Activated CD4-positive, alpha-beta T cell treated with anti-CD3 and anti-CD28 coated beads for 1 hour (primary cell): ENCODE measurements around the gene LCNL1.
"Not testable (repeated sequence)": the region's sequence is repeated elsewhere in the genome, so short reads cannot be mapped to it uniquely, and the experiment has no call there.

ENCODE experiments used
- DNase-seq: peaks from one replicate; pipeline ENCODE4 v3.0.0-alpha.2; 2020

The LCNL1 gene

DNA sequence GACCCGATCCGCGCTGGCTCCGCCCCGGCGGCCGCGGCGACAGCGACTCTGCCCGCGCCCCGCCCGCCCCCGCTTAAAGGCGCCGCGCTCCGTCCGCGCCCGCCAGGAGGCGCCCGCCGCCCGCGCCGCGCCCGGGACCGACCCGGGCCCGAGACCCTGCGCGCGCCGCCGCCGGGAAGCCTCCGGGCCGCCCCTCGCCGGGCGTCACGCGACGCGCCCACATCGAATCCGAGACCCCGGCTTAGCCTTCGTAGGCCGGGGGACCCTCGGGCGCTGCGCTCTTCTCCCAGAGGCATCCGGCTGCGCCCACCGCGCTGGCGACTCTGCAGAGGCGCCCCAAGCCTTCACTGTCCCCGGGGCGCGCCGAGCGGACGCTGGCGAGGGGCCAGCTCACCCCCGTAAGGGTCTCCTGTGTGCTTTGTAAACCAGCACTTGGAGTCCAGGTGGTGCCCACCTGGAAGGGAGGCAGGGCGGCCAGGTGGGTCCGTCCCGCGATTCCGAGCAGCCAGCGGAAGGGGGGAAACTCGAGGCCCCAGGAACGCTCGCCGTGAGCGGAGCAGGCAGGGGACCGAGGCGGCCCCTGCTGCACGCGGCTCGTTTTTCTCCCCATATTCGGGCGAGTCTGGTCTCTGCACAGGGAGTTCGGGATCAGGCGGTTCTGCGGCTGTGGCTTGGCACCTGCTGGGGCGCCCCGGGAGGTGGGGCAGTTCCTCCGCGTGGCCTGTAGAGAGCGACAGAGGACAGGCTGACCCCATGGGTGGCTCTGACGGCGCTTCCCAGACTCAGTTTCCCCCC is 45.7 kb downstream of the LCNL1 start:
- peak; percentile 42 for DNase-seq

DNA sequence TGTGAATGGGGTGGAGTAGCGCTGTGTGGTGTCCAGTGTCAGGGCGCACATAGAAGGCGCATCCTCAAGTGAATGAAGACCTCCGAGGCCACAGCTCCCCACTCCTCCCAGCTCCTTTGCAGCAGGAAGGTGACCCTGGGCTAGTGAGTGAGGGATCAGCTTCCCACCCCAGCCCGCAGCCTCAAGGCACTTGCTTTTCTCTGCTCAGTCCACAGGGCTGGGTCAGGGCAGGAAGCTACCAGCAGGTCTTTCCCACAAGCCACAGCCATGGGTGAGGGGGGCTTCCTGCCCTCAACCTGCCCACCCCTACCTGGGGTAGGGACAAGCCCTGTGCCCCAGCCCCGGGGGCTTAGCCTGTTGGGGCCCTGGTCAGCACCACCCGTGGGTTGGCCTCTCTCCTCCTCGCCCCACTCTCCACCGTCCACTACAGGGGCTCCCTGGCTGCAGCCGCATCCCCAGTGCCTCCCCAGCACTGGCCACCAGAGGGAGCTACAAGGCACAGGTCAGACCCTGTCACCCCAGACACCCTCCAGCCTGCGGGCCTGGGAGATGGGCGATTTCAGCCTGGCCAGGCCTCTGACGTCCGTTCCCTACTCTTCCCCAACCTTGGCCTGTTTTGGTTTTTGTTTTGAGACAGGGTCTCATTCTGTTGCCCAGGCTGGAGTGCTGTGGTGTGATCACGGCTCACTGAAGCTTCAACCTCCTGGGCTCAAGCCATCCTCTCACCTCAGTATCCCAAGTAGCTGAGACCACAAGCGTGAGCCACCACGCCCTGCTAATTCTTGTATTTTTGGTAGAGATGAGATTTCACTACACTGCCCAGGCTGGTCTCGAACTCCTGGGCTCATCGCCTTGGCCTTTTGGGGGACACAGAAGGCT is 46.5 kb downstream of the LCNL1 start:
- DNase-seq = peak; percentile 40

DNA sequence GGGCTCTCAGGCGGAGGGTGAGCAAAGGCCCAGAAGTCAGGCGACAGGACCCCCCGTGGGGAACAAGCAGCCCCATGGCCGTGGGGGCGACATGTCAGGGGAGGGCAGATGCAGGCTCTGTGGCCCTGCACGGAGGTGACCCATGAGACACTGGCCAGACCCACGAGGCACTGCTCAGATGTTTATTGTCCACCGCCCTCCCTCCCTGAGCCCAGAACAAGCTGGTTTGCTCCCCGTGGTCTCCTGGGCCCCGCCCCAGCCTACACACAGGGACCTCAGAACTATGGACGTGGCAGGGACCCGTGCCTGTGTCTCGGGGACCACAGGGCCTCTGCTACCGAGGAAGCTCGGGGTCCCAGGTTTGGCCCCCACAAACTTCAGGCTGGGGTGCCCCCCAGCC is 47.2 kb downstream of the LCNL1 start:
- no peak for DNase-seq

DNA sequence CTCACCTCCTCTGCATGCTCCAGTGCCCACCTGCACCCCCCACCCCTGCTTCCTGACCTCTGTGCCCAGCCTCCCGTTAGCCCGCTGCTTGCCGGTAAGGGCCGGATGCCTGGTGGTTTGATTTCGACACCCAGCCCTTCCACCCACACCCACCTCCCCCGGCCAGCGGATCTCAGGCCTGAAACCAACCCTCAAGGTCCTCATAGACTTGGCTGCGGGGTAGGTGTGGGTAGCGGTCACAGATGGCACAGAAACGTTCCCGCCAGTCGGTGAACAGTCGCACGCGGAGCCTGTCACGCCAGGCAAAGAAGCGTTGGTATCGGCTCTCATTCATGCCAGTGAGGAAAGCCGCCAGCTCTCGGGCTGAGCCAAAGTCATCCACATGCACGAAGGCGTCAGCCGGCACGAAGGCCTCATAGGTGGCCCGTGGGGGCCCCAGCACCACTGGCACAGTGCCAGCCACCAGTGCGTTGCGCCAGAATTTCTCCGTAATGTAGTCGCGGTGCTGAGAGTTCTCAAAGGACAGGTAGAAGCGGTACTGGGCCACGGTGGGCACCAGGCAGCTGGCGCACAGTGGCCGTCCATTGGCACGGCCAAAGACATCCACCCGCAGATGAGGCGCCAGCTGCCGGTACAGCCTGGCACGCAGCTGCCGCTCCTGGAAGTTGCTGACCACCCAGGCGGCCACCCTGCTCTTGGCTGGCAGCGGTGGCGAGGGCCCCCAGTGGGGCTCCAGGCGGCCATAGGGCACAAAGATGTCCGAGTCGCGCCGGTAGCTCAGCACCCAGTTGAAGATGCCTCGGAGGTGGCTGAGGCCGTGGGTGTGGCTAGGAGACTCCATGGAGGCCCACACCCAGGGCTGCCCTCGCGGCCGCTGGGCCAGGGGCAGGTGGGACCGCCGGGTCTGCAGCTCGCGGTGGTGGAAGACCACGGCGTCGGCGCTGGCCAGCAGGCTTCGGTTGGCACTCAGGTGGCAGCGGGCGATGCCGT is 48.0 kb downstream of the LCNL1 start:
- DNase-seq = no peak

DNA sequence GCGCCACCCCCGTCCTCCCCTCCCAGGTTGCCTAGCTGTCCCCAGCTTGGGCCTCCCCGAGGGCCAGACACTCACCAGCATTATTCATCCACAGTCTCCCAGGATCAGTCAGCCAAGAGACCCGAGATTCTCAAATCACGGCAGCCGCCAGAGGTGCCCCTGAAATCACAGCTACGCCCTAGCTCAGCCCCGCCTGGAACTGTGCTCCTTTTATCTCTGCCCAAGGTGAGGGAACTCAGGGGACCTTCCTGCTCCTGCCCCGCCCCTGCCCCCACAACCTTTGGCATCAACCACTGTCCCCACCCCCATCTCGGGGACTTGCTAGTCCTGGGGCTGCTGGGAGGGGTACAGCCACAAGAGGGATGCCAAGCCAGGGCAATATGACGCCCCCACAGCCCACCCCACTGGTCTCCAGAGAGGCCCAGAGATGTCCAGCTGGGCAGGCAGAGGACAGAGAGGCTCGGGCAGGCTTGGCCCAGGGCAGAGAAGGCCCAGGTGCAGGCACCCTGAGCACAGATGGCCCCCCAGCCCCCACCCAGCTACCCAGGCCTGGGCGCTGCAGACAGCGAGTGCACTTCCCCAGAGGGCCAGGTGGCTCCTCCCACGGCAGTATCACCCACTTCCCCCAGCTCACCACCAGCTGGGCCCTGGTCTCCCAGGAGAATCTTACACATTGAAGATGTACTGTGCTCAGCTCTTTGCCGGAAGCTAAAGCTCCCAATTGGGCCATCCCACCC is 49.3 kb downstream of the LCNL1 start, which contains the start of gene FUT7:
Gene FUT7, minus strand, starts transcription at position 185 of the 737 bp plus-strand sequence. Its CDS starts 97 bp downstream, at position 88.
- no peak for DNase-seq

DNA sequence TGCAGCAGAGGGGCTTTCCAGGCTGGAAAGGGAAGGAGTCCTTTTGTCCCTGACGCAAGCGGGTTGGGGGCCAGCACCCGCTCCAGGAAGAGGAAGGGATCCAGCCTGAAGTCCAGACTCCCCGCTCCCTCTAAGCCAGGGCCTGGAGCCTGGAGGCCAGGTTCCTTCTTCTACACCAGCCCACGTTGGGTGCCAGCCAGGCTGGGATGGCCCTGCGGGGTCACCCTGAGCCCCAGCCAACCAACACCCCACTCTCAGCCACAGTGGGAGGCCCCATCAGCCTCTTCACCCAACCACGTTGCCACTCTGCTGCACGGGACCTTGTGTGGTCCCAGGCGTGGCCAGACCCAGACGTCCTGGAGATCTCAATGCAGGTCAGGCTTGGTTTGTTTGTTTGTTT is 50.1 kb downstream of the LCNL1 start:
- DNase-seq = no peak

DNA sequence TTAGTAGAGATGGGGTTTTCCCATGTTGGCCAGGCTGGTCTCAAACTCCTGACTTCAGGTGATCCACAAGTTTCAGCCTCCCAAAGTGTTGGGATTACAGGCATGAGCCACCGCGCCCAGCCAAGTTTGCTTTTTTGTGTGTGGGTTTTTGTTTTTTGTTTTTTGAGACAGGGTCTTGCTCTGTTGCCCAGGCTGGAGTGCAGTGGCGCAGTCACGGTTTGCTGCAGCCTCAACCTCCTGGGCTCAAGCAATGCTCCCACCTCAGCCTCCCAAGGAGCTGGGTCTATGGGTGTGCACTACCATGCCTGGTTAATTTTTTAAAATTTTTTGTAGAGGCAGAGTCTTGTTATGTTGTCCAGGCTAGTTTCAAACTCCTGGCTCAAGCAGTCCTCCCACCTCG is 50.7 kb downstream of the LCNL1 start:
- DNase-seq = not testable (repeated sequence)

DNA sequence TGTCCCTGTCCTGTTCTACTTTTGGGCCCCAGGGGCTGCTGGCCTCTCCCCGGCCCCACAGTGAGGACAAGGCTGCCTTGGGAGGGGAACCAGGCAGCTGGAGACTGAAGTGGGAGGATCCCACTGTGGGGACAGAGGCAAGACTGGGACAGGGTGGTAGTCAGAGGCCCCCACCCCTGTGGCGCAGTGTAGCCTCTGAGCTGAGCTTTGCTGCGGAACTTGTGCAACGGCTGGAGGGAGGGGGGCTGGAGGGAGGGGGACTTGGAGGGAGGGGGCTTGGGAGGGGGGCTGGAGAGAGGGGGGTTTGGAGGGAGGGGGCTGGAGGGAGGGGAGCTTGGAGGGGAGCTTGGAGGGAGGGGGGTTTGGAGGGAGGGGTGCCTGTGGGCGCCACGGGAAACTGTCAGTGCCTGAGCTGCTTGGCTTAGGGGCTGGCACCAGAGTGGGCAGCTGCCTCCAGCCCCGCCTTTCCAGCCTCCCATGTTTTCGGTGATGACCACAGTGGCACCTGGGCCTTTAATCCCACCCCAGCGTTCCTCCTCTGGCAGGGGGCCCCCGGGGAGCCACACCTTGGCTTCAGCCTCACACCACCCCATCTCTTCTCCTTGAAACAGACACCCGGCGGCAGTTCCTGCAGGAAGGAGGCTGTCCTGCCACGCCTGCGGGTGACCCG is 51.4 kb downstream of the LCNL1 start:
- DNase-seq = no peak

DNA sequence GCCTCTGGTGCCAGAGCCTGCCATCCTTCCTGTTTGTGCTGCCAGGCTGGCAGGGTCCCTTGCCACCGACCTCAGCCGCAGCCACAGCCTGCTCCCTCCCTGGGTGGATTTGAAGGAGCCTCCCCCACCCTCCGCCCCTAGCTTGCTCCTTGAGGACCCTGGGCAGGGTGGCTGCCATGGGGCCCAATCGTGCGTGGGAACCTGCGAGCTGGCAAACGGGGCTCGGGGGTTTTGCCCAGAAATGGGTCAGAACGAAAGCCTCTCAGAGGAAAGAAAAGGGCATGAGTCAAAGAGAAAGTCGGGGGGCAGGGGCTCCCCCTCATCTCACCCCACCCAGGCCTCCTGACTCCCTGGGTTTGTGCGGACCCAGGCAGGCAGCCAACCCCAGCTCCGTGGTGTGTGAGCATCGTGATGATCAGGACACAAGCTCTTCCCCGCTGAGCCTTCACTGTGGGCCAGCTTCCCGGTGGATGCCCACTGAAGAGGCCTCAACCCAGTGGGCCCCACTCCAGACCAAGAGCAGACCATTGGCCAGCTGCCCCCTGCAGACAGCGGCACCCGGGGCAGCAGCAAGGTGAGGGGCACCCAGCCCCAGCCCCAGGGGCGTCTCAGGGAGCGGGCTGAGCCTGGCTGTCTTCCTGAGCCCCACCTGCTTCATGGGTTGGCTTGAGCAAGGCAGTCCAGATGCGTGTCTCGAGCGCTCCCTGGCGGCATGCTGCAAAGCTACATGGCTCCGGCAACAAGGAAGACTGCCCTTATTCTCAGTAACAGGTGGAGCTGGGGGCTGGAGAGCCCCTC is 52.1 kb downstream of the LCNL1 start:
- DNase-seq = peak; percentile 80
